ENCODE results near the gene LARGE1.
A peak's percentile ranks its signal among the peaks of the same experiment; 100 is the strongest.
"Not testable (repeated sequence)": the region's sequence is repeated elsewhere in the genome, so short reads cannot be mapped to it uniquely, and the experiment has no call there.

Gene LARGE1

GRCh38 chr22:33883561-33883960, 36.7 kb downstream of the LARGE1 start:
- DNase-seq: no peak

DNA sequence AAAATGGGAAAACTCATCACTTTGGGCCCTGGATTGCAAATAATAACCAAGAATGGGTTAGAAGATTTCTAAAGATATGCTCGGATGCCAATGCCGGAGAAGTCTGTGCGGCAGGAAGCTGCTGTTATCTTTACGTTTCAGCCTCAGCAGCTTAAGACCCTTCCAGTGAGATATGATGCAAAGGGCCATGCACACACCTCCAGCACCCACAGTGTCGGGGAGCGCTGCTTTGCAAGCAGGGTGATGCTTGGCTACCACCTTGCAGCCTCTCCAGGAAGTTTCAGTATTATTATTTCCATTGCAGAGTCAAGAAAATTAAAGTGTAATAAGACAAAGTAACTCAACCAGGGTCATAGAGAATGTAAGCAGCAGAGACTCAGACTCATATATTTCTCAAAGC, 37.3 kb downstream of the LARGE1 start:
- no peak for DNase-seq

DNA sequence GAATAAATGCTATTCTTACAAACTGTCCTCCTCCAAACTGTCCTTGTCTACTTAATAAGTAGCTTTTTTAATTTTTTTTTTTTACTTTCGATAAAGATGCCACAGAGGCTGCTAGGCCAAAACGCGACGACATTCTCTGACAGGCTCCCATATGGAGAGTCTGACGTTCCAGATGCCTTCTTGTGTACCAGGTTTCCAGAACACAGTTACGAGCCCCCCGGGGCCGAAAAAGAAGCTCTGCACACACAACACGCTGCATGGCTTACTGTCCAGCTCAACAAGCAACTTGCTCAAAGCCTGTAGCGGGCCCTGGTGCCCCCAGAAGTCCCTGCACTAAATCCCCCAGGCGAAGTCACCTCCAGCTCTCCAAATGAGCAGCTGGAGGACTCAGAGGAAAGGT, 39.3 kb downstream of the LARGE1 start:
- DNase-seq: no peak

GRCh38 chr22:33879796-33880195, 40.5 kb downstream of the LARGE1 start:
- DNase-seq: no peak

DNA sequence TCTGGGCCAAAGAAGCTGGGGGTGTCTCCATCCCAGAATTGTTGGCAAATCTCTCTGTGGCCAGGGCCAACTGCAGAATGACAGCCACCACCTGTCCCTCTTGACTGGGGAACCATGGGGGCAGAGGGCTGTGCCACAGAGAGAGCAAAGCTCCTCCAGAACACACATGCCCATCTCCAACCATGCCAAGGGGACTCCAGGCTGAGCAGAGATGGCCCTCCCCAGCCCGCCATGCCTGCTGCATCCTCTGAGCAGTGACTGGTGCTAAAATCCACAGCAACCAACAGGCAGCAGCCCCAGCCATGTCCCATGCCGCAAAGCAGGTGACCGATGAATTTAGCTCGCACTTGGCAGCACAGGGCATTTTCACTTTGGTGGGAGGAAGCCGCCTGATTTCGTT, 45.0 kb downstream of the LARGE1 start:
- no peak for DNase-seq

GRCh38 chr22:33874206-33874605, 46.1 kb downstream of the LARGE1 start:
- DNase-seq: no peak

DNA sequence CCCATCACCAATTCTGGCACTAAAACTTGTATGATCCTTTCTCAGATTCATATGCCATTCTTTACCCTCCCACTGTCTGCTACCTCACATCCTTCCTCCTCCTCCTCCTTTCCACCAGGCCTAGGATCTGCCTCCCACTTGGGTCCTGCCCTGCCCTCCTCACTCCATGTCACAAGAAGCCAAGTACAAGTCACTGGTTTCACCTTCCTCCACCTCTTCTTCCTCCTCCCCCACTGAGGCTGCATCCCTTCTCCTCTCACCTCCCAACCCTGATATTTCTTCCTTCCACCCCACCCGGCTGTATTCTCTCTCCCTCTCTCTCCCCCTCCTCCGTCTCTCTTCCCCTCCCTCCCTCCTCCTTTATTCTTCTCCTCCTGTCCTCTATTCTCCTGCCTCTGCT, 46.6 kb downstream of the LARGE1 start:
- no peak for DNase-seq

GRCh38 chr22:33873186-33873585, 47.1 kb downstream of the LARGE1 start:
- no peak for DNase-seq

GRCh38 chr22:33871935-33872334, 48.3 kb downstream of the LARGE1 start:
- DNase-seq: no peak

- DNase-seq: no peak
Observed at GRCh38 chr22:33869946-33870345, 50.3 kb downstream of the LARGE1 start.

- no peak for DNase-seq
Observed at GRCh38 chr22:33867971-33868370, 52.3 kb downstream of the LARGE1 start.

- DNase-seq: no peak
Observed at GRCh38 chr22:33867118-33867866, 53.0 kb downstream of the LARGE1 start.

- no peak for DNase-seq
Observed at GRCh38 chr22:33866511-33866910, 53.8 kb downstream of the LARGE1 start.

GRCh38 chr22:33865996-33866395, 54.3 kb downstream of the LARGE1 start:
- no peak for DNase-seq

DNA sequence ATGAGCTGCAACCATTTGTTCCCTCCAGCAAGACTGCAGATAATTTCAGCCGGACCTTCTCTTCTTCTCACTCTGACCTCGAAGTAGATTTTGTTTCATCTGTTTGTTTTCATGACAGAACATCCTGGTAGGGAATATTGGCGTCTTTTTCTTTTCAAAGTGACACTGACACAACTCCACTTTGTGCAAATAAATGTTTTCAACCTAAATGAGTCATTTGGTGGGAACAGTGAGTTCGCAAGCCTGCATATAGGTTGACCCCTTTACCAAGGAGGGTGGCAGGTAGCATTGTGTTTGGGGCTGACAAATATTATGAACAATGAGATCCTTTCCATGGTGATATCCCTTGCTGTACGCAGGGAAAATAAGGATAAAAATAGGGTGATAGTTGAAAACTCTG, 55.0 kb downstream of the LARGE1 start:
- no peak for DNase-seq

DNA sequence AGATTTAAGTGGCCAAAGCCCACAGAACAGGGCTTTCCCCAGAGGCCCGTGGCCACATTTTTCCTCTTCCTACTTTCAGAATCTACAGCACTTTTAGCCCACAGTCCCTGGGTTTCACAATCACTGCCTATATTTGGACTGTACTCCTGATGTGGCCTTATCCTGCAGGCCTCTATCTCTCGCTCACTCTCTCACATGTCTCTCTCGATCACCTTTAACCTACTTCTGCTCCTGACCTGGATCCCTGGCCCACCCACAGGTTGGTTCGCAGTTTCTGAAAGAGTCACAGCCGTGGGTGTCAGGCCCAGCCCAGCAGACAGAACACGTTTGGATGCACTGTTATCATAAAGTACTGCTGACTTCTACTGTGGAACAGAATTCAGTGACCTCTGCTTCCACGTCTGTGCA, 55.5 kb downstream of the LARGE1 start:
- no peak for DNase-seq

DNA sequence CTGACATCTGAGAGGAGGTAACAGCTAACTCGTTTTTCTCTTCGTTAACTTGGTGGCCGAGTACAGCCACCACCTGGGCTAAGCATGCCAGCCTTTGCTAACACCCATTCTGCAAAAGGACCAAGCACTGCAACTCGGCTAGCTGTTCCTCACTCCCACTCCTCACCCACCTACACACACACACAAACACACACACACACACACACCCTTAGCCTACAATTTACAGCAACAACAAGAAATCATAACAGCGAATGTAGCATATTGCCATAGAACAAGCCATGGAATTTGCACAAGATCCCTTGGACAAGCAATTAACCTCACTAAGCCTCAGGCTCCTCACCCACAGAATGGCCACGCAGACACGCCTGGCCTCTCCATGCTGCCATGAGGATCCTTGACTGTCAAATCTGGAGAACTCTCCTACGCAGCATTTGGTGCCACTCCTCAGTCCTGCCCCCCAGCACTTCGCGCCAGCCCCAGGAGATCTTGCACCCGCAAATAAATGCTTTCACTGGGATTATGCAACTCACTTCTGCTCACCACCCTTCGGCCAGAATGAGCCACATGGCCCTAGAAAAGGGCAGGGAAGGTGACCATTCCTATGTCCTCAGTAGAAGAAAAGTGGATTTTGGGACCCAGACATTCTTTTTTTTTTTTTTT, 58.9 kb downstream of the LARGE1 start:
- no peak for DNase-seq

DNA sequence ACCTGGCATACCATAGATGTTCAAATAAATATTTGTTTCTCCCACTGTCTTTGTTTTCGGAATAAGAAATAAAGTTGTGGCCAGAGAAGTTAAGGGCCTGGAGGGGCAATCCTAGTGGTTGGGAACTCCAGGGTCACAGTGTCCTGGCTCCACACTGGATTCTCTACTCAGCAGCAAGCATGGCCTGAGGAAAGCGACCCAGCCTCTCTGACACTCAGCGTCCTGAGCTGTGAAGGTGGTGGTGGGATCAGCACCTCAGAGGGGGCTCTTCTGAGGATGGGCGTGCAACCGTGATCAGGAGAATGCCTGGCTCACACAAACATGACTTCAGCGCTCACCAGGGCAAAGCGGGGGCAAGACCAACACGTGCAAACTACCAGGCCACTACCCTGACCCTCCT, 59.9 kb downstream of the LARGE1 start:
- no peak for DNase-seq

GRCh38 chr22:33859311-33859710, 61.0 kb downstream of the LARGE1 start:
- no peak for DNase-seq

- DNase-seq: not testable (repeated sequence)
Observed at GRCh38 chr22:33858653-33859052, 61.6 kb downstream of the LARGE1 start.

- DNase-seq: not testable (repeated sequence)
Observed at GRCh38 chr22:33857767-33858166, 62.5 kb downstream of the LARGE1 start.

DNA sequence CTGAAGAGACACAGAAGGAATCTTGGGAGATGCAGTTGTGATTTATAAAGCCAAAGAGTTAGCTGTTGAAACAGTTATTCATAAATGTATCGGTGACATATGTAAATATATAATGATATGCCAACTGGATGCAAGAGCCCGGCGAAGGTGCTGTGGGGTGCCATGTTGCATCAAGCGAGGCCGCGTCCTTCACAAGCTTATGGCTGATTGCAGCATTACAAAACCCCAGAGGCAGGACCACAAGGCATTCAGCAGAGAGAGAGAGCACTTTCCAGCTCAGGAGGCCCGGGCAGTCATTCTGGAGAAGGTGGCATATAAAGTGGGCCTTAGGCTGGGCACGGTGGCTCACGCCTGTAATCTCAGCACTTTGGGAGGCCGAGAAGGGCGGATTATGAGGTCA, 65.6 kb downstream of the LARGE1 start:
- DNase-seq: no peak

DNA sequence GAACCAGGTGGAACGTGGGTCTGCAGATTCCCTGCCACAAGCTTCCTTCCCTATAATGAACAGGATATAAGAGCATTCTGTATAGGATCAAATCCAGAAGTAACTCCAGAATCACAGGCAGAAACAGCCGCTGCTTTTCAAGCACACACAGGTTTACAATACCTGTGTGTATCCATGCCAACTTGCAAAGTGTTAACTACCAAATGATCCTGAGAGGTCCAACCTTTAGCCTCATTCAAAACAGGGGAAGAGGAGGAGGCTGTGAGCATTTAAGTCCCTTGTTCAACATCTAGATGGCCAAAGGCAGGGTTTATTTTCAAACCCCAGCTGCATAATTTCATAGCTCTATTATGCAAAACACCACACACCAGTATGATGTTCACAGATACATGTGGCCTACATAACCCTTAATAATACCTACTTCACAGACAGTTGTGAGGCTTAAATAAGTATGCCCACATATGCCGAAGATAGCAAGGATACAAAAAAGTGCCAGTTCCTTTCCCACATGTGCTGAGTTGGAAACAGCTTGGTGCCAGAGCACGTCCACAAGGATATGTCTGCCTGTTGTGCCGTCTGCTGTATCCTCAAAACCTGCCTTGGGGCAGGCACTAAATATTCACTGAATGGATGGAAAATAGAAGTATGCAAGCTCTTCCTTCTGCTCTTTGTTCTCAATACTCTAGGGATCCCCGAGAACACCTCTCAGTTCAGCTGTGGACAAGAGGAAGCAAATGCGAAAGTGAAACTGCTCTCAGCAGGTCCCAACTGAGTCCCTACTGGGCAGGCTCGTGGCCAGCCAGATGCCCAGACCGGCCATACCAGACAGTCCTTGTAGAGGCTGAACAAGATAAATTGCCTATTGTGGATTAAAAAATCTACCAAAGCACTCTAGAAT, 66.8 kb downstream of the LARGE1 start:
- DNase-seq: peak; percentile 11

All from CD4-positive, alpha-beta T cell treated with Interleukin-4 for 4 hours (primary cell).